ENCODE results near the gene RPE65. TPM values are rescaled to one million over a fixed set of nuclear protein-coding genes. Genes with fewer than 3 reads are reported as not detected.
A peak's percentile ranks its signal among the peaks of the same experiment; 100 is the strongest.
"Not testable (repeated sequence)": the region's sequence is repeated elsewhere in the genome, so short reads cannot be mapped to it uniquely, and the experiment has no call there.

The RPE65 gene
- total and polyA plus RNA-seq, 2 experiments from 2014 or later = not detected

GRCh38 chr1:68495532-68495931, 45.8 kb upstream of the RPE65 start:
- peak overlapping the region; percentile 85 for H3K9ac ChIP-seq
- peaks cover 14% of the 10 kb centered on the region; the same call in 1 of the 2 replicates for H3K4me1 ChIP-seq (ENCODE audit: insufficient read depth)
- in situ Hi-C loops (cut with MboI) = loop anchor here (25.0 kb wide), 1 partner anchor 1642 kb away; no protein-coding TSS in a partner anchor
- no peaks in the 10 kb centered on the region for H4K20me1 ChIP-seq (ENCODE audit: insufficient read depth)
- DNase-seq = peak; percentile 4
- H3K36me3 ChIP-seq (ENCODE audit: low read depth) = no peaks in the 10 kb centered on the region
- H3K79me2 ChIP-seq (ENCODE audit: insufficient read depth) = peaks cover 56% of the 10 kb centered on the region
- no peaks in the 10 kb centered on the region for H3F3A ChIP-seq (ENCODE audit: insufficient read depth)
- H3K27me3 ChIP-seq (replicated peaks; ENCODE audit: insufficient read depth) = no peaks in the 10 kb centered on the region
- WGBS, 2 experiments (ENCODE audit: low coverage in 1 of 2, low lambda C conversion rate in 2 of 2, missing lambda C conversion rate in 2 of 2) = 84 to 86% methylated on average over 3 of the region's 3 CpGs
- peak overlapping the region; percentile 95 for H2AFZ ChIP-seq
- H3K9me3 ChIP-seq (ENCODE audit: low read depth) = no peaks in the 10 kb centered on the region
- peak overlapping the region; percentile 94 for H3K4me2 ChIP-seq (ENCODE audit: unreplicated experiment)
- no peaks in the 10 kb centered on the region for H3K9me2 ChIP-seq (ENCODE audit: insufficient read depth)
- H3K27ac ChIP-seq = no peak overlapping the region
- H3K4me3 ChIP-seq = peak overlapping the region; percentile 82
- TF ChIP-seq EZH2phosphoT487 (IDR thresholded peaks at IDR 0.05; ENCODE audit: insufficient read depth, low read depth) = no peak
- no peak for TF ChIP-seq EZH2 (IDR thresholded peaks at IDR 0.05; ENCODE audit: insufficient read depth, poor library complexity, severe bottlenecking)

GRCh38 chr1:68493193-68493592, 43.4 kb upstream of the RPE65 start:
- 0 out of 2 replicates have a peak, but pooled peaks cover 3% of the 10 kb centered on the region for H3K36me3 ChIP-seq (ENCODE audit: low read depth)

GRCh38 chr1:68492255-68492654, 42.5 kb upstream of the RPE65 start:
- not testable (repeated sequence) for H3F3A ChIP-seq (ENCODE audit: insufficient read depth); H4K20me1 ChIP-seq (ENCODE audit: insufficient read depth); H3K36me3 ChIP-seq (ENCODE audit: low read depth); H3K9ac ChIP-seq; H3K27me3 ChIP-seq (replicated peaks; ENCODE audit: insufficient read depth); H3K27ac ChIP-seq; H3K4me2 ChIP-seq (ENCODE audit: unreplicated experiment); DNase-seq; H3K9me3 ChIP-seq (ENCODE audit: low read depth); H3K4me3 ChIP-seq; H3K9me2 ChIP-seq (ENCODE audit: insufficient read depth)
- H2AFZ ChIP-seq = peak overlapping the region; percentile 34; the same call in 1 of the 2 replicates
- H3K79me2 ChIP-seq (ENCODE audit: insufficient read depth) = peaks cover 62% of the 10 kb centered on the region
- peaks cover 14% of the 10 kb centered on the region; the same call in 1 of the 2 replicates for H3K4me1 ChIP-seq (ENCODE audit: insufficient read depth)
- in situ Hi-C loops (cut with MboI) = loop anchor here (25.0 kb wide), 1 partner anchor 1645 kb away; no protein-coding TSS in a partner anchor
- WGBS, 2 experiments (ENCODE audit: low coverage in 1 of 2, low lambda C conversion rate in 2 of 2, missing lambda C conversion rate in 2 of 2) = 98 to 99% methylated on average over 6 of the region's 6 CpGs

More at GRCh38 chr1:68493193-68493592, 43.4 kb upstream of the RPE65 start:
- 97 to 98% methylated on average over 2 of the region's 2 CpGs for WGBS, 2 experiments (ENCODE audit: low coverage in 1 of 2, low lambda C conversion rate in 2 of 2, missing lambda C conversion rate in 2 of 2)
- H3K9me3 ChIP-seq (ENCODE audit: low read depth) = no peaks in the 10 kb centered on the region
- H3K9me2 ChIP-seq (ENCODE audit: insufficient read depth) = no peaks in the 10 kb centered on the region
- H3K4me1 ChIP-seq (ENCODE audit: insufficient read depth) = peaks cover 14% of the 10 kb centered on the region; the same call in 1 of the 2 replicates
- H3K27me3 ChIP-seq (replicated peaks; ENCODE audit: insufficient read depth) = no peaks in the 10 kb centered on the region
- H3K79me2 ChIP-seq (ENCODE audit: insufficient read depth) = peaks cover 62% of the 10 kb centered on the region
- H3K9ac ChIP-seq = no peak overlapping the region
- TF ChIP-seq EZH2phosphoT487 (IDR thresholded peaks at IDR 0.05; ENCODE audit: insufficient read depth, low read depth) (no peak), EZH2 (IDR thresholded peaks at IDR 0.05; ENCODE audit: insufficient read depth, poor library complexity, severe bottlenecking) (no peak)
- no peak overlapping the region for H3K4me2 ChIP-seq (ENCODE audit: unreplicated experiment)
- H3F3A ChIP-seq (ENCODE audit: insufficient read depth) = no peaks in the 10 kb centered on the region
- H2AFZ ChIP-seq = peak overlapping the region; percentile 34; the same call in 1 of the 2 replicates
- no peak overlapping the region for H3K4me3 ChIP-seq
- H4K20me1 ChIP-seq (ENCODE audit: insufficient read depth) = no peaks in the 10 kb centered on the region
- no peak for DNase-seq
- no peak overlapping the region for H3K27ac ChIP-seq
- in situ Hi-C loops (cut with MboI) = loop anchor here (25.0 kb wide), 1 partner anchor 1644 kb away; no protein-coding TSS in a partner anchor

- no peaks in the 10 kb centered on the region for H3F3A ChIP-seq (ENCODE audit: insufficient read depth)
- in situ Hi-C loops (cut with MboI) = loop anchor here (25.0 kb wide), 1 partner anchor 1647 kb away; no protein-coding TSS in a partner anchor
- H3K9me3 ChIP-seq (ENCODE audit: low read depth) = no peaks in the 10 kb centered on the region
- H2AFZ ChIP-seq = peak overlapping the region; percentile 45; the same call in 1 of the 2 replicates
- no peak for DNase-seq
- no peak for TF ChIP-seq EZH2phosphoT487 (IDR thresholded peaks at IDR 0.05; ENCODE audit: insufficient read depth, low read depth)
- no peak for TF ChIP-seq EZH2 (IDR thresholded peaks at IDR 0.05; ENCODE audit: insufficient read depth, poor library complexity, severe bottlenecking)
- no peaks in the 10 kb centered on the region for H3K27me3 ChIP-seq (replicated peaks; ENCODE audit: insufficient read depth)
- H3K4me1 ChIP-seq (ENCODE audit: insufficient read depth) = 0 out of 2 replicates have a peak, but pooled peaks cover 3% of the 10 kb centered on the region
- no peak overlapping the region for H3K9ac ChIP-seq
- peaks cover 51% of the 10 kb centered on the region for H3K79me2 ChIP-seq (ENCODE audit: insufficient read depth)
- no peaks in the 10 kb centered on the region for H4K20me1 ChIP-seq (ENCODE audit: insufficient read depth)
- no peaks in the 10 kb centered on the region for H3K9me2 ChIP-seq (ENCODE audit: insufficient read depth)
- no peak overlapping the region for H3K4me3 ChIP-seq
- 0 out of 2 replicates have a peak, but pooled peaks cover 3% of the 10 kb centered on the region for H3K36me3 ChIP-seq (ENCODE audit: low read depth)
- no peak overlapping the region for H3K27ac ChIP-seq
- H3K4me2 ChIP-seq (ENCODE audit: unreplicated experiment) = no peak overlapping the region
- 84 to 87% methylated on average over 2 of the region's 2 CpGs for WGBS, 2 experiments (ENCODE audit: low coverage in 1 of 2, low lambda C conversion rate in 2 of 2, missing lambda C conversion rate in 2 of 2)
Measured at GRCh38 chr1:68490046-68490651, 40.4 kb upstream of the RPE65 start.
